ENCODE results near the gene NBEA.

DNA sequence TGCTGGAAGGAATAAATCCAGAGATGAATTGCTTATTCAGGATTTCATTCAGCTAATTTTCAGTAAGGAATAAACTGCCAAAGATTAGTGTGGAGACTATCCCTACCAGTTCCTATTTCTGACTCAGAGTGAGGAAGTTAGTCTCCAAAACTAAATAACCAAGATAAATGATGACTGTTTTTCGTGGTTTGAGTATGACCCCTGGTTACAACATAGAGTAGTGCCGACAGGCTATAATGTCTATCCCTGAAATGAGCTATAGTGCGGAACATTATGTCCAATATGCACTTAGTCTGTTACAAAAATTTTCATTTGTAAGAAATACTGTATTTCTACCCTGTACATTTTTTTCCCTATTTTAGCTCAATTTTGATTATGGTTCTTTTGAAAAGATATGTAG, 51.4 kb downstream of the NBEA start:
- no peak for TF ChIP-seq CTCF (IDR thresholded peaks at IDR 0.05)
- no peak for TF ChIP-seq POLR2AphosphoS5 (IDR thresholded peaks at IDR 0.05; ENCODE audit: low read depth, low read length)
- TF ChIP-seq SIN3A (IDR thresholded peaks at IDR 0.05; ENCODE audit: borderline replicate concordance, insufficient read depth, low read depth, low read length), result no peak
- no peak for TF ChIP-seq REST (IDR thresholded peaks at IDR 0.05; ENCODE audit: insufficient read depth in 1 of 2, low read depth in 2 of 2, low read length in 1 of 2)
